Measurements from ENCODE around the gene PCP2. TPM values are rescaled to one million over a fixed set of nuclear protein-coding genes. Genes with fewer than 3 reads are reported as not detected.
A peak's percentile ranks its signal among the peaks of the same experiment; 100 is the strongest.

Gene PCP2
- total and polyA plus RNA-seq, 2 of the 13 experiments (the other 11 are each of a cell fraction or from before 2014, with no cell fraction given): 0.62 TPM; not detected in 1

DNA sequence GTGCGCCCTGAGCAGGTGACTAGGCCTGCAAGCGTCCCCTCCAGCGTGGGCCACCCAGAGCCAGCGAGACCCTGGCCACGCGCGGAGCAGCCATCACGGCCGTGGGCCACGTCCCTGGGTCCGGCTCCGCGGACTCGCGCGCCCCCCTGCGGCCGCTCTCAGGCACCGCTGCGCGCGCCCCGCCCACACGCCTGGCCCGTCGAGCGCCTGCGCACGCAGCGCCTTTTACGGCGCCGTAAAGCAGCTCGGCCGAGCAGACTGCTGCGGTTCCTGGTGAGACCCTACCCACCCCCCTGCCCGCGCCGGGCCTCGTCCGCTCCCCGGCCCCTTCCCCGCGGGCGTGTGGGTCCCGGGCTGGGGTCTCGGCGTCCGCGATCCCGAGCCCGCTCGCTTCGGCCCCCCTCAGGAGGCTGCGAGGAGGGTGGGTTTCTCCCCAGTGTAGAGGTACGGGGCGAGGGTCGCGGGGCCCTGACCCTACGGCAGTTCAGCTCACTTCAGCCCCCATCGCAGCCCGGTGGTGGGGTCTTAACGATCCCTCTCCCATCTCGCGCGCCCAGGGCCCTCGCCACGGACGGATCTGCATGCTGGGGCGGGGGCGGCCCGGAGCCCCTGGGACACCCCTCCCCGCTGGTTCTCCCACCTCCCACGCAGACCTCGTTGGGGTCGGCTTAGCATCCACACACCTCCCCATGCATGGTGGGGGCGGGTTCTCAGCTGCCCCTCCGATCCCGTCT lies 47.3 kb upstream of the PCP2 start, which contains the start of gene TRAPPC5 (continued):
- TF ChIP-seq, protein P1, sequence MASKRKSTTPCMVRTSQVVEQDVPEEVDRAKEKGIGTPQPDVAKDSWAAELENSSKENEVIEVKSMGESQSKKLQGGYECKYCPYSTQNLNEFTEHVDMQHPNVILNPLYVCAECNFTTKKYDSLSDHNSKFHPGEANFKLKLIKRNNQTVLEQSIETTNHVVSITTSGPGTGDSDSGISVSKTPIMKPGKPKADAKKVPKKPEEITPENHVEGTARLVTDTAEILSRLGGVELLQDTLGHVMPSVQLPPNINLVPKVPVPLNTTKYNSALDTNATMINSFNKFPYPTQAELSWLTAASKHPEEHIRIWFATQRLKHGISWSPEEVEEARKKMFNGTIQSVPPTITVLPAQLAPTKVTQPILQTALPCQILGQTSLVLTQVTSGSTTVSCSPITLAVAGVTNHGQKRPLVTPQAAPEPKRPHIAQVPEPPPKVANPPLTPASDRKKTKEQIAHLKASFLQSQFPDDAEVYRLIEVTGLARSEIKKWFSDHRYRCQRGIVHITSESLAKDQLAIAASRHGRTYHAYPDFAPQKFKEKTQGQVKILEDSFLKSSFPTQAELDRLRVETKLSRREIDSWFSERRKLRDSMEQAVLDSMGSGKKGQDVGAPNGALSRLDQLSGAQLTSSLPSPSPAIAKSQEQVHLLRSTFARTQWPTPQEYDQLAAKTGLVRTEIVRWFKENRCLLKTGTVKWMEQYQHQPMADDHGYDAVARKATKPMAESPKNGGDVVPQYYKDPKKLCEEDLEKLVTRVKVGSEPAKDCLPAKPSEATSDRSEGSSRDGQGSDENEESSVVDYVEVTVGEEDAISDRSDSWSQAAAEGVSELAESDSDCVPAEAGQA (IDR thresholded peaks at IDR 0.05; ENCODE audit: low read depth): no peak
- TF ChIP-seq, protein P1 (CRISPR knock-in tag; IDR thresholded peaks at IDR 0.05; ENCODE audit: borderline replicate concordance): no peak
- TF ChIP-seq HIVEP1 (CRISPR knock-in tag; IDR thresholded peaks at IDR 0.05) (no peak), NFKBIZ (CRISPR knock-in tag; IDR thresholded peaks at IDR 0.05) (no peak), ZNF333 (CRISPR knock-in tag; IDR thresholded peaks at IDR 0.05; ENCODE audit: borderline replicate concordance) (no peak), HES4 (CRISPR knock-in tag; IDR thresholded peaks at IDR 0.05; ENCODE audit: borderline replicate concordance) (peak; percentile 66; the same call in 1 of the 2 replicates), MED1 (CRISPR knock-in tag; IDR thresholded peaks at IDR 0.05) (no peak; the same call in 1 of the 2 replicates), ZNF790 (CRISPR knock-in tag; IDR thresholded peaks at IDR 0.05; ENCODE audit: borderline replicate concordance) (peak; percentile 52; the same call in 1 of the 2 replicates), ZNF614 (CRISPR knock-in tag; IDR thresholded peaks at IDR 0.05; ENCODE audit: borderline replicate concordance) (no peak), ZMYM3 (CRISPR knock-in tag; IDR thresholded peaks at IDR 0.05) (no peak), HMG20B (CRISPR knock-in tag; conservative IDR thresholded peaks at IDR 0.05) (no peak), POLR2G (IDR thresholded peaks at IDR 0.05; ENCODE audit: low read depth, low read length) (peak; percentile 52; the same call in 1 of the 2 replicates), ZBTB20 (CRISPR knock-in tag; IDR thresholded peaks at IDR 0.05; ENCODE audit: borderline replicate concordance, low read depth) (no peak), HNRNPK (IDR thresholded peaks at IDR 0.05; ENCODE audit: low read depth, low read length, poor library complexity, severe bottlenecking) (no peak), HOXA7 (CRISPR knock-in tag; IDR thresholded peaks at IDR 0.05) (no peak), BRCA1 (CRISPR knock-in tag; IDR thresholded peaks at IDR 0.05) (0 out of 2 replicates have a peak, but pooled peaks have one; percentile 28), GFI1 (CRISPR knock-in tag; IDR thresholded peaks at IDR 0.05; ENCODE audit: borderline replicate concordance) (peak; percentile 64), PLRG1 (conservative IDR thresholded peaks at IDR 0.05) (no peak), SIX1 (CRISPR knock-in tag; IDR thresholded peaks at IDR 0.05; ENCODE audit: borderline replicate concordance) (no peak), ZNF672 (CRISPR knock-in tag; IDR thresholded peaks at IDR 0.05) (no peak), ZNF256 (CRISPR knock-in tag; conservative IDR thresholded peaks at IDR 0.05) (no peak), ZSCAN29 (CRISPR knock-in tag; conservative IDR thresholded peaks at IDR 0.05) (0 out of 2 replicates have a peak, but pooled peaks have one; percentile 25)
- TF ChIP-seq, protein P2, sequence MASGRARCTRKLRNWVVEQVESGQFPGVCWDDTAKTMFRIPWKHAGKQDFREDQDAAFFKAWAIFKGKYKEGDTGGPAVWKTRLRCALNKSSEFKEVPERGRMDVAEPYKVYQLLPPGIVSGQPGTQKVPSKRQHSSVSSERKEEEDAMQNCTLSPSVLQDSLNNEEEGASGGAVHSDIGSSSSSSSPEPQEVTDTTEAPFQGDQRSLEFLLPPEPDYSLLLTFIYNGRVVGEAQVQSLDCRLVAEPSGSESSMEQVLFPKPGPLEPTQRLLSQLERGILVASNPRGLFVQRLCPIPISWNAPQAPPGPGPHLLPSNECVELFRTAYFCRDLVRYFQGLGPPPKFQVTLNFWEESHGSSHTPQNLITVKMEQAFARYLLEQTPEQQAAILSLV (CRISPR knock-in tag; IDR thresholded peaks at IDR 0.05; ENCODE audit: borderline replicate concordance): peak; percentile 77; the same call in 1 of the 2 replicates
- TF ChIP-seq, protein P3, sequence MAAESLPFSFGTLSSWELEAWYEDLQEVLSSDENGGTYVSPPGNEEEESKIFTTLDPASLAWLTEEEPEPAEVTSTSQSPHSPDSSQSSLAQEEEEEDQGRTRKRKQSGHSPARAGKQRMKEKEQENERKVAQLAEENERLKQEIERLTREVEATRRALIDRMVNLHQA (CRISPR knock-in tag; IDR thresholded peaks at IDR 0.05): no peak
